CD8-positive, alpha-beta memory T cell (primary cell): ENCODE measurements around the gene NPR1. TPM values are rescaled to one million over a fixed set of nuclear protein-coding genes. Genes with fewer than 3 reads are reported as not detected.

Source experiments
- polyA plus RNA-seq: library from polyadenylated mRNA; unstranded; fragments of 300-500 nt; fragmentation: Illumina TruSeq; gene quantifications from one replicate; pipeline ENCODE4 v1.2.3, GENCODE V29; 2021
- total RNA-seq, 2 experiments: library from RNA; stranded (reverse); gene quantifications; one replicate each; pipeline ENCODE4 v1.2.3, GENCODE V29; 2021

Gene NPR1
- total and polyA plus RNA-seq, 3 experiments from 2014 or later, result not detected

Other genes with a start within 250 kb of the NPR1 start
- not detected for gene S100A7, start 218.0 kb upstream of the NPR1 start, total RNA-seq
- not detected for gene S100A7, start 218.0 kb upstream of the NPR1 start, polyA plus RNA-seq
- gene S100A6, start 142.7 kb upstream of the NPR1 start, total RNA-seq, result 100 to 1,000 TPM; 244 to 254 TPM
- gene S100A6, start 142.7 kb upstream of the NPR1 start, polyA plus RNA-seq, result 892 TPM
- gene S100A5, start 137.8 kb upstream of the NPR1 start, total RNA-seq, result 1 to 10 TPM in 1 of 2 experiments, under 1 TPM in 1; 0.61 to 1.5 TPM
- gene S100A5, start 137.8 kb upstream of the NPR1 start, polyA plus RNA-seq, result 1.6 TPM
- 100 to 1,000 TPM; 125 to 132 TPM for gene S100A4, start 132.9 kb upstream of the NPR1 start, total RNA-seq
- gene S100A4, start 132.9 kb upstream of the NPR1 start, polyA plus RNA-seq, result 2,575 TPM
- not detected for gene S100A3, start 129.4 kb upstream of the NPR1 start, total RNA-seq
- gene S100A3, start 129.4 kb upstream of the NPR1 start, polyA plus RNA-seq, result not detected
- gene S100A2, start 112.8 kb upstream of the NPR1 start, total RNA-seq, result 1 to 10 TPM in 1 of 2 experiments, under 1 TPM in 1; 0.81 to 1.1 TPM
- 0.72 TPM for gene S100A2, start 112.8 kb upstream of the NPR1 start, polyA plus RNA-seq
- gene S100A16, start 65.6 kb upstream of the NPR1 start, total RNA-seq, result not detected
- not detected for gene S100A16, start 65.6 kb upstream of the NPR1 start, polyA plus RNA-seq
- gene S100A14, start 62.4 kb upstream of the NPR1 start, total RNA-seq, result not detected
- not detected for gene S100A14, start 62.4 kb upstream of the NPR1 start, polyA plus RNA-seq
- 1 to 10 TPM; 5.5 to 7.6 TPM for gene S100A13, start 51.2 kb upstream of the NPR1 start, total RNA-seq
- gene S100A13, start 51.2 kb upstream of the NPR1 start, polyA plus RNA-seq, result 1.3 TPM
- not detected for gene S100A1, start 50.3 kb upstream of the NPR1 start, total RNA-seq
- gene S100A1, start 50.3 kb upstream of the NPR1 start, polyA plus RNA-seq, result 0.07 TPM
- 10 to 100 TPM; 95.9 to 98.9 TPM for gene CHTOP, start 44.6 kb upstream of the NPR1 start, total RNA-seq
- gene CHTOP, start 44.6 kb upstream of the NPR1 start, polyA plus RNA-seq, result 70.2 TPM
- gene SNAPIN, start 20.0 kb upstream of the NPR1 start, total RNA-seq, result 10 to 100 TPM; 36.7 to 39.0 TPM
- 87.7 TPM for gene SNAPIN, start 20.0 kb upstream of the NPR1 start, polyA plus RNA-seq
- gene ILF2, start 7.7 kb upstream of the NPR1 start, total RNA-seq, result 100 to 1,000 TPM; 379 to 394 TPM
- gene ILF2, start 7.7 kb upstream of the NPR1 start, polyA plus RNA-seq, result 126 TPM
- gene INTS3, start 49.4 kb downstream of the NPR1 start, total RNA-seq, result 10 to 100 TPM; 58.2 to 61.1 TPM
- gene INTS3, start 49.4 kb downstream of the NPR1 start, polyA plus RNA-seq, result 11.9 TPM
- gene SLC27A3, start 96.7 kb downstream of the NPR1 start, total RNA-seq, result 10 to 100 TPM in 1 of 2 experiments, 1 to 10 TPM in 1; 9.9 to 11.3 TPM
- gene SLC27A3, start 96.7 kb downstream of the NPR1 start, polyA plus RNA-seq, result 29.3 TPM
- gene GATAD2B, start 244.3 kb downstream of the NPR1 start, total RNA-seq, result 10 to 100 TPM; 64.9 to 71.9 TPM
- gene GATAD2B, start 244.3 kb downstream of the NPR1 start, polyA plus RNA-seq, result 5.6 TPM